D721Med (cell line): ENCODE measurements around the gene GOLGA8O.
"Not testable (repeated sequence)": the region's sequence is repeated elsewhere in the genome, so short reads cannot be mapped to it uniquely, and the experiment has no call there.

Source experiments
- DNase-seq: peaks from one replicate; pipeline ENCODE4 v3.0.0; 2011; ENCODE audit warnings: low spot score; ENCODE audit not compliant: insufficient read length
- FAIRE-seq: peaks from 2 replicates; lab custom pipeline; 2011; peaks lifted over from hg19 to GRCh38; lab: Jason Lieb, UNC

Gene GOLGA8O, protein sequence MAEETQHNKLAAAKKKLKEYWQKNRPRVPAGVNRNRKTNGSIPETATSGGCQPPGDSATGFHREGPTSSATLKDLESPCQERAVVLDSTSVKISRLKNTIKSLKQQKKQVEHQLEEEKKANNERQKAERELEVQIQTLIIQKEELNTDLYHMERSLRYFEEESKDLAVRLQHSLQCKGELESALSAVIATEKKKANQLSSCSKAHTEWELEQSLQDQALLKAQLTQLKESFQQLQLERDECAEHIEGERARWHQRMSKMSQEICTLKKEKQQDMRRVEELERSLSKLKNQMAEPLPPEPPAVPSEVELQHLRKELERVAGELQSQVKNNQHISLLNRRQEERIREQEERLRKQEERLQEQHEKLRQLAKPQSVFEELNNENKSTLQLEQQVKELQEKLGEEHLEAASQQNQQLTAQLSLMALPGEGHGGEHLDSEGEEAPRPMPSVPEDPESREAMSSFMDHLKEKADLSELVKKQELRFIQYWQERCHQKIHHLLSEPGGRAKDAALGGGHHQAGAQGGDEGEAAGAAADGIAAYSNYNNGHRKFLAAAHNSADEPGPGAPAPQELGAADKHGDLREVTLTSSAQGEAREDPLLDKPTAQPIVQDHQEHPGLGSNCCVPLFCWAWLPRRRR

DNA sequence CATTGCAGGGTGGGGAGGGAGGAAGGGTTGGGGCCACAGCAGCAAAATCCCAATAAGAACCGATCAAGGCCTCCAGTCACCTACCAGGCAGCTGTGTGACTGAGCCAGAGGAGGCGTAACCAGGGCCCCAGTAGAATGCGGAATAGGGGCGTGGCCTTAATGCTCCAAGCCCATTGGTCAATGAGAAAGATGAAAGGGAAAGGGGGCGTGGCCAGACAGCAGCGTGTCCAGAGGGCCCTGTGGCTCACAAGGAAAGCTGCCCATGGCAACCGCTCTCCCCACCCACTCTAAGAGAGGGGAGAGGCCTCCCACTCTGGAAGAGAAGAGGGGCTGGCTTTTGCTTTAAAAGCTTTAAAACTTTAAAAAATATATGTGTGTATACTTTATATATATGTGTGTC lies at the start of gene GOLGA8O:
Gene GOLGA8O (minus strand): TSS at position 101 of the 400 bp plus-strand sequence. CDS start 98 bp downstream, at position 3.
- not testable (repeated sequence) for DNase-seq, FAIRE-seq

DNA sequence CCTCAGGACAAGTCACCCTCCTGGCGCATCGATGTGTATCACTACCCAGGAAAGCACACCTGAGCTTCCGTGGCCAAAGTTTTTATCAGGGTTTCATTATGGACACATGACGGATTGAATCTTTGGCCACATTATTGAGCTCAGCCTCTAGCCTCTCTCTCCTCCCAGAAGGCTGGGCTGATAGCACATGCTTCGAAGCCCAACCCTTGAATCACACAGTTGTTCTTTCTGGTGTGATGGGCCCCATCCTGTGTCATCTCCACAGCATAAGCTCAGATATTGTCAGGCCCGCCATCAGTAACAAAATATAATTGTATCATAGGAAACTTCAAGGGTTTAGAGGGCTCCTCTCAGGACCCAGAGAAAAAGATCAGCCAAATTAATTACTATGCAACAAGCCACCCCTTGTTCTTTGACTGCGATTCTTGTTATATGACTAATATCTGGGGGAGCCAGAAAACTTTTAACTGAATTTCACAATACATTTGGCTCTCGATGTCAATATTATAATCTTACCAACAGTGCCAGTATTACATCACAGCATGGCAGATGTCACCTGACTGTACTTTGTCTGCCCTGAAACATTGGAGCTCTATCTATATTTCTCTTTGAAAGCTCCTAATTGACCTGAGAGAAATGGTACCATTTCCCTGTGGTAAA lies 48.8 kb upstream of the GOLGA8O start:
- FAIRE-seq, DNase-seq: not testable (repeated sequence)

GRCh38 chr15:32502946-32503345 lies 47.5 kb upstream of the GOLGA8O start:
- not testable (repeated sequence) for FAIRE-seq, DNase-seq

GRCh38 chr15:32492768-32493167 lies 37.3 kb upstream of the GOLGA8O start:
- DNase-seq, FAIRE-seq: not testable (repeated sequence)

GRCh38 chr15:32486474-32486873 lies 31.0 kb upstream of the GOLGA8O start:
- not testable (repeated sequence) for DNase-seq, FAIRE-seq

DNA sequence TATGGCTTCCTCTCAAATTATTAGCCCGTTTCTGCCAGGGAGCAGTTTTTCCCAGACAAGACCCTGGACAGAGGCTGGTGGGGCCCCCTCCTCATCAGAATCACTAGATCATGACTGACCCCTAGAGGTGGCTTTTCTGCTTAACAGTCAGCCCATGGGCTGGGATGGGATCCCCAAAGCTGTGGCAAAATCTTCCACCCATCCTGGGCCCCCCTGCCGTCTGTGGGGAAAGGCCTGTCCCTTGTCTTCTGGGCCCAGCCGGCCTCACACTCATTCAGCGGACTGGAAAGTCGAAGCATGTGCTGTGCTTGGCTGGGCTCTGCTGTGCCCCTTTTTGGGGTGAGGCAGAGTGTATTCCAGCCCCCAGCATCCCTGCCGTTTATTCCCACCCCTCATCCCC lies 27.9 kb upstream of the GOLGA8O start:
- DNase-seq, FAIRE-seq: not testable (repeated sequence)

- DNase-seq, FAIRE-seq: not testable (repeated sequence)
Observed at GRCh38 chr15:32481683-32482082, 26.2 kb upstream of the GOLGA8O start.

GRCh38 chr15:32468076-32468475 lies 12.6 kb upstream of the GOLGA8O start:
- FAIRE-seq, DNase-seq: not testable (repeated sequence)

DNA sequence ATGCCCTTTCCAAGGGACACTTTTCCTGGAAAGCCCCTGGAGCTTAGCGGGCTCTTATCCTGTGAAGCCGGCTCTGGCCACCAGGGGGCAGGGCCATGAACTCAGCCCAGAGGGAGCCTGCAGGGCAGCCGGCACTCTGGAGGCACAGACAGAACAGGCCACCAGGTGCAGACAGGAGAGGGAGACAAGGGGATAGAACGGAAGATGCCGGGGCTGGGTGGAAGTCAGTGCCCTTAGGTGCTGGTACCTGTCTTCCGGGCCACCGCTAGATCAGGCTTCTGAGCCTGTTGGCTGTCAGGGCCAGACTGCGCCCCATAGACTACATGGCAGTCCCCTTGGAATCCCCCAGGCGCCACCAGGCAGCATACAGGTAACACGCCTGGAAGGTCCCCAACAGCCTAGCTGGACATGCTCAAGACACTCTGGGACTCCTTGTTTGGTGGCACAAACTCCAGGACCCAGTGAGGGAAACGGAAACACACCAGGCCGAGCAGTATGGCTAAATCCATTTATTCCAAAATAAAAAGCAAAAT lies 14.9 kb downstream of the GOLGA8O start:
- not testable (repeated sequence) for FAIRE-seq

DNA sequence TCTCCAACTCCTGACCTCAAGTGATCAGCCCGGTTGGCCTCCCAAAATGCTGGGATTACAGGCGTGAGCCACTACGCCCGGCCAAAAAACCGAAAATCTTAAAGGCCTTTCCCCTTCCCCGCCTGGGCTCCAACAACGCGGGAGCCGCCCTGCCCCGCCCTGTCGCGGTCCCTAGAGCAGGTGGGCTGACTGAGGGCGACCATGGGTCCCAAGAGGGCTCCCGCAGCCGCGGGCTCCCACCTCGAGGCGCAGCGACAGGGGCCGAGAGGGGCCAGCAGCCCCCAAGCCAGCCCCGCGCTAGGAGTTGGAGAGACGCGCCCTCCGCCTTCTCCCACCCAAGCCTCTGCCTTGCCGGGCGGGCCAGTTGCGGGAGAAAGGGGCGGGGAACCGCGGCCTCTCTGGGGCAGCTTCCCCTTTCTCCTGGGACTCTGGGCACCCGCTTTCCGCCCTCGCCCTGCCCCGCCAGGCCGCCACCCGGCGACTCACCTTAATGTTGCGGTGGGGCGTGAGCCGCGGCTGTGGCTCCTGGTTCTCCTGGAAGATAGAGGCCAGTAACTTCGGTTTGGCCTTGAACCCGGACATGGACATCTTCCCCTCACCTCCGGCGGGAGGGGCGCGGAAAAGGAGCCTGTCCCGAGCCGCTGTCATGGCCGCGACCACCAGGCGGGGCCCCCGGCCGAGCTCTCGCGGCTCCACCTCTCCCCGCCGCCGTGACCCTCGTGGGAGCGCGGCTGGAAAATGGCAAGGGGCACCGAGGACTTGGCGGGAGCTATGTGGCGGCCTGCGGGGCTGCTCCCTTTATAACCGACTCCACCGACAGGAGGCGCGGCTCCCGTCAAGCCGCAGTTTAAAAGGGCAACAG lies 21.1 kb downstream of the GOLGA8O start:
- FAIRE-seq, DNase-seq: not testable (repeated sequence)

More for the DNA sequence above, 14.9 kb downstream of the GOLGA8O start:
- not testable (repeated sequence) for DNase-seq

DNA sequence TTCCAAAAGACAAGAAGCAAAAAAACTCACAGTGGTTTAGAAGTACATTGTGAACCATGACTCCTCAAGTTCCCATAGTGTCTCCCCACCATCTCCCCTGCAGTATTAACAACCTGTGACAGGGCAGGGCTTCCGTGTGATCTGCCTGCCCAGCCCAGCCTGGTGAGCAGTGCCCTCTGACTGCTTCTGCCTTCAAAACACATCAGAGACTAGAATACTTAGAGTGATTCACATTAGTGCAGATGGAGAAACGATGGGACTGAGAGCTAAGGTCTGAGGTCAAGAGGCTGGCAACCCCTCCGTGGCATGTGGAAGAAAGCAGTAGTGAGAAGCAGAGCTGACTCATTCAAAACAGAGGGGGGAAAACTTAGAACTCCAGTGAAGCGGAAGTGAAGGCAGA lies 27.8 kb downstream of the GOLGA8O start:
- not testable (repeated sequence) for FAIRE-seq, DNase-seq

- not testable (repeated sequence) for DNase-seq, FAIRE-seq
Observed at GRCh38 chr15:32426511-32426910, 28.9 kb downstream of the GOLGA8O start.

GRCh38 chr15:32407903-32408302 lies 47.5 kb downstream of the GOLGA8O start:
- not testable (repeated sequence) for FAIRE-seq, DNase-seq

DNA sequence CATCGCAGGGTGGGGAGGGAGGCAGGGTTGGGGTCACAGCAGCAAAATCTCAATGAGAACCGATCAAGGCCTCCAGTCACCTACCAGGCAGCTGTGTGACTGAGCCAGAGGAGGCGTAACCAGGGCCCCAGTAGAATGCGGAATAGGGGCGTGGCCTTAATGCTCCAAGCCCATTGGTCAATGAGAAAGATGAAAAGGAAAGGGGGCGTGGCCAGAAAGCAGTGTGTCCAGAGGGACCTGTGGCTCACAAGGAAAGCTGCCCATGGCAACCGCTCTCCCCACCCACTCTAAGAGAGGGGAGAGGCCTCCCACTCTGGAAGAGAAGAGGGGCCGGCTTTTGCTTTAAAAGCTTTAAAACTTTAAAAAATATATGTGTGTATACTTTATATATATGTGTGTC lies 52.2 kb downstream of the GOLGA8O start, which contains the start of gene GOLGA8K:
Gene GOLGA8K (minus strand): TSS at position 101 of the 400 bp plus-strand sequence. CDS start 98 bp downstream, at position 3.
- not testable (repeated sequence) for FAIRE-seq, DNase-seq

DNA sequence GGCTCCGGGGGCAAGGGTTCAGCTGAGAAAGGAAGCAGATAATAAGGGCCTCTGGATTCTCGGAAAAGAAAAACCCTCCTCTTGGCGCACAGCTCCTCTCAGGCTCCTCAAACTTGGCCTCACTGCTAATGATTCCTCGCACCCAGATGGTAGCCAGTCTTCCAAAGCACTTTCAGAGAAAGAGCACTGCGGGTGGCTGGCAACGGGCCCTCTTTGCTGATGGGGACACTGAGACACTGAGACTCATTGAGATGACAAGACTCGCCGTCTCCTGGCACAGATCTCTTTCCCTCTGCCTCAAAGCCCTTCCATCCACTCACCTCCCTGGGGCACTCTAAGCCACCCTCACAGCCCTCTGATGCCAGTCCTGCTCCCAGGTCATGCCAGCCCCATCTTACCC lies 58.9 kb downstream of the GOLGA8O start:
- DNase-seq, FAIRE-seq: not testable (repeated sequence)
